GM18520 (cell line): ENCODE measurements around the gene MLH3.
"Not testable (repeated sequence)": the region's sequence is repeated elsewhere in the genome, so short reads cannot be mapped to it uniquely, and the experiment has no call there.

Experiments
- ATAC-seq: cut with Tn5 transposase; IDR thresholded peaks from one replicate; pipeline ENCODE4 v1.9.1; 2021; ENCODE audit not compliant: unreplicated experiment

Gene MLH3

DNA sequence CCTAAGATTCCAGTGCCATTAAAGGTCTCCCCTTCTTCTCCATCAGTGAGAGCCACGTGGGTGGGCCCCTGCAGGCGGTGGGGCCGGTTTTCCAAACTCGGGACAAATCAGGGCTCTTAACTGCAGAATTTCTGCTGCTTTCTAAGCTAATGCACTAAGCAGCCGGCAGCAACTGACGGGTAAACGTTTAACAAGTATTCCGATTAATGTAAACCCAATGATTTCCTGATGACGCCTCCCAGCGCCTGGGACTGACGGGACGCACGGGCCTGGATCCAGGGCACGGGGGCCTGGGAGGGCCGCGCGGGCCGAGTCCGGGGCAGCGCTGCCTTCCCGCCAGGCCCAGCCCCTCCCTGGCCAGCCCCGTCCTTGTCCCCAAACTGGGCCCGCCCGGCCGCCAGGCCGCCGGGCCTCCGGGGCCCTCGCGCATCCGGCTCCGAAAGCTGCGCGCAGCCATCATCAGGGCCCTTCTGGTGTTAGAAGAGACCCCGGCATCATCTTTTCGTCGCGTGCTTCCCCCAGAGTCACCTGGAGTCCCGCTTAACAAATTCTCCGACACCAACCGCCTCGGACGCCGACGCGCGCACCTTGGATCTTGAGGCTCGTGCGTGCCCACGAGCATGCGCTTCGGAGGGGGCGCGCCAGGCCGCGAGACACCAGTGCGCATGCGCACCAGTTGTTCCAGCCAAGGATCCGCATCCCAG is at the start of gene MLH3:
MLH3 (minus strand) TSS at position 616 of the 704 bp plus-strand sequence. CDS start 1,812 bp downstream, outside the sequence.
- peak; percentile 52 for ATAC-seq

DNA sequence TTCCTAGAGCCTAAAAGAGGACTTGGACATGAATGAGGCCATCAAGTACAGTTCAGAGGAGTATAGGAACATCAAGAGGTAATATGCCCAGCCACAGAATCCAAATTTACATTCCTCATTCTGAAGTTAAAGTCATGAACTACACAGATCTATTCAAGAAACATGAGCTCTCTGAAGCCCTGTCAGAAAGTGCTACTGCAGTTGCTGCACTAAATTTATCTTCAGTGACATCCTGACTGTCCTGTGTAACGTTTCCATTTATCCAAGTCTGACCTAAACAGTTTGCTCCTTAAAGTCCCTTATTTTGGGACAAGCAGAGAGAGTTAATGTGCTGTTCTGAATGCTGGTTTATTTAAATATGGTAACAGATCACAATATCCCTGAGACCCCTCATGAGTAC is 47.4 kb upstream of the MLH3 start:
- ATAC-seq: no peak

DNA sequence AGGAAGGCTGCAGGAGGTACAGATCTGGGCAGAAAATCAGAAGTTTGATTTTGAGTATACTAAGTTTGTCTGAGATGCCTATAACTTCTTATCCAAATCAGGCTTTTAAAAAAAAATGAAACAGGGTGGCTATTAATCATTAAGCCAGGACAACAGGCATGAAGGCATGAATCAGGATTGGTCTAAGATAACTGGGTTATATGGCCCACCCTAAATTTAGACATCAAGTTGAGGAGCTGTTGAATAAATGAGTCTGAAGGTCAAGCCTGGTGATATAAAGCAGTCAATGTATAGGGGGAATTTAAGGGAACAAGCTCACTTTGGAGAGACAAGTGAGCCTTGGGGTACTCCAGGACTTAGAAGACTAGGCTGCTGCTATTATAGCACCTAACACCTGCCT is 46.9 kb upstream of the MLH3 start:
- no peak for ATAC-seq

DNA sequence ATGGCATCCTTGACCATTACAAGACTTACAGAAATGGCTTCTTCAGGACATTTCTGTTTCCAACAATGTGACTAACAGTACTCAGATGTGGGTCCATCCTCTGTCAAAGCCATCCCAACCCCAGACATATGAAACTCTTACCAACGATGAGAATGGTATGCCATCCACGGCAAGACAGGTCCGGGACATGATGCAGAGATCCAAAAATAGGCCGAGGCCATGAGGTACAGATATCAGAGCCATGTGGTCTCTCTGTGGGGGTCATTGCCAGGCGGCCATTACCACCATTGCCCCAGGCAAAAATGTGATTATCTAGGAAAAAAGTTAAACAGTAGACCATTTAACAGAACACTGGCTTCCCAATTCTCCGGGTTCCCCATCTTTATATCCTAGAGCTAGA is 45.7 kb upstream of the MLH3 start:
- ATAC-seq: no peak

DNA sequence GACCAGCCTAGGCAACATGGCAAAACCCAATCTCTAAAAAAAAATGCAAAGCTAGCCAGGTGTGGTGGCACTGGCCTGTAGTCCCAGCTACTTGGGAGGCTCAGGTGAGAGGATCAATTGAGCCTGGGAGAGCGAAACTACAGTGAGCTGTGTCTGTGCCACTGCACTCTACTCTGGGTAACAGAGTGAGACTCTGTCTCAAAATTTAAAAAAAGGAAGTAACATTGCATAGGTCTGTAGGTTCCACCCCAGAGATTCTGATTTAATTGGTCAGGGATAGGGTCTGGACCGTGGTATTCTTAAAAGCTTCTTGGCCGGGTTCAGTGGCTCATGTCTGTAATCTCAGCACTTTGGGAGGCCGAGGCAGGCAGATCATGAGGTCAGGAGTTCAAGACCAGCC is 44.4 kb upstream of the MLH3 start:
- no peak for ATAC-seq

DNA sequence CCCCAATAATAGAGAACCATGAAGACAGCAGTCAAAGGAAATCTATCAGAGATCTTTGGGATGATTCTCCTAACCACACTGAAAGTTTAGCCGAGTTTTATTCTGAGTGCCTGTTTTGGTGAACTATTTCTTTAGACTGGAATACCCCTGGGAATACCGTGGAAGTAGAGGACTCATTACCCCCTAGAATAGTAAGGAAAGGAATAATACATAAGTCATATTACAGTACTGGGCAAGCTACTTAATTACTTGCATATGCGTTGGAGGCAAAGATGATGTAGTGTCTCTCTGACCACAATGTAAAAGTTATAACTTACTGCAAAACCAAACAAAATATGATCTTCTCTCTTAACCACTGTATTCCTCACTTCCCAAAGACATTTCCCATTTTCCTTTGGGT is 43.6 kb upstream of the MLH3 start:
- no peak for ATAC-seq

DNA sequence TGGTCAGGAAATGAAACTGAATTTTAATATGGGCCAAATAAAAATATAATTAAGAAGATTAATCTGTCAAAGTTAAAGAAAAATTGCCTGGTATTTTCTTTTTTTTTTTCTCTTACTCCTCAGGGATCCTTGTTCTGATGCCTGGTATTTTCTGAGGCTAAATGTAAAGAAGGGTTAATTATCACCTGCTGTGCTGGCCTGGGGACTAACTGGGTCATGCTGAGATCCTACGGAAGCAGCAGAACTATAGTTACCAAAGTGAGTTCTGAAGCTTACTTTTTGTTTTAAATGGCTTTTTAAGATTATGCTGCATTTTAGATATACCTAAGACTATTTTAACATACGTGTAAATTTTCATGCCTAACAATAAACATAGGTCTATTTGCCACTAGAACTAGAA is 41.4 kb upstream of the MLH3 start:
- no peak for ATAC-seq

DNA sequence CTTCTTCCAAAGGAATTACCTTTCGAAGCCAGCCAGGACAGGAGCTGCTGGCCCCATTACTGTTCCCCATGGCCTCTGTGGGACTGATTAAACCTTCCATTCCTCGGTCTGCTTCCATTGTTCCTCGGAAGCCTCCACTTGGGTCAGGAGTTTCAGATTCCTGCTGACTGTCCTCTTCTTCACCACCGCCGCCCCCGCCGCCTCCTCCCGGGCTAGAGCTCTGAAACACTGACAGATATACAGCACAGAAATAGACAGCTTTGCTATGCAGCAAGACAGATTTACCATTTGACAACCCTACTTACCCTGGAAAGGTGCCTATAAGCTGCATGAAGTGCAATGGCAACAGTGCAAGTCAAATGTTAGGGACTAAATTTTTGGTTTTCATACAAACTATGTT is 40.0 kb upstream of the MLH3 start:
- no peak for ATAC-seq

DNA sequence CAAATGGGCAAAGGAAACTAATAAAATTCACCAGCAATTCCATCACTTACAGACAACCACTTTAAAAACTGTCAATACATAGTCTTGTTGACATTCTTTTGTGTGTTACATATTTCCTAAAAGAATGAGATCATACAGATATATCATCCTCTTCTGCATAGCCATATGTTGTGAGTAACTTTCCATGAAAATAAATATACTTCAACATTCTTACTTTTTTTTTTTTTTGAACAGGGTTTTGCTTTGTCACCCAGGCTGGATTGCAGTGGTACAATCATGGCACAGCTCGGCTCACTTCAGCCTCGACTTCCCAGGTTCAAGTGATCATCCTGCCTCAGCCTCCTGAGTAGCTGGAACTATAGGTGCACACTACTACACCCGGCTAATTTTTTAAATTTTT is 39.1 kb upstream of the MLH3 start:
- ATAC-seq: no peak

DNA sequence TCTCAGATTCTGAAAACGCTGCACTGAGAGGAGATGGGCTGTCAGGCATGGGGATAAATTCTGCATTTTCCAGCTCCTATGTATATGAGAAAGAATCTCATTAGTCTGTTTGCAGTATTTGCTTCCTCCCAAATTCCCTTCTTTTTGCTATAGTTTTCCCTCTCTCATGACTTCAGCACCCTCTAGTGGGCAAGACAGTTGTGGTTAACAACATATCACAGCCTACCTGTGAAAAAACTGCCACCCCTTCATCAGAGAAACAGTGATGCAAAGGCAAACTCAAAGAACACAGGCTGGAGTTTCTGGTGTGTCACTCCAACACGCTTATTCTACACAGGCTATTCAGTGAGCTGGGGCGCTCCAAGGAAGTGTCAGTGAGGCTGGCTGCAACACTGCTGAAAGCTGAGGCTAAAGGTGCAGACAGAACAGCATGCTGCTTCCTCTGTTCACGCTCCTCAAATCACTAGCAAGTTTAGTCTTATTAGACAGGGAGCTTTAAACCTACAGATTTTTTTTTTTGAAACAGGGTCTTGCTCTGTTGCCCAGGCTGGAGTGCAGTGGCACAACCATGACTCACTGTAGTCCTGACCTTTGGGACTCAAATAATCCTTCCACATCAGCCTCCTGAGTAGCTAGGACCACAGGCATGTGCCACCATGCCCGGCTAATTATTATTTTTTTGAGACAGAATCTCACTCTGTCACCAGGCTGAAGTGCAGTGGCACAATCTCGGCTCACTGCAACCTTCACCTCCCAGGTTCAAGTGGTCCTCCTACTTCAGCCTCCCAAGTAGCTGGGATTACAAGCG is 37.5 kb upstream of the MLH3 start:
- no peak for ATAC-seq

DNA sequence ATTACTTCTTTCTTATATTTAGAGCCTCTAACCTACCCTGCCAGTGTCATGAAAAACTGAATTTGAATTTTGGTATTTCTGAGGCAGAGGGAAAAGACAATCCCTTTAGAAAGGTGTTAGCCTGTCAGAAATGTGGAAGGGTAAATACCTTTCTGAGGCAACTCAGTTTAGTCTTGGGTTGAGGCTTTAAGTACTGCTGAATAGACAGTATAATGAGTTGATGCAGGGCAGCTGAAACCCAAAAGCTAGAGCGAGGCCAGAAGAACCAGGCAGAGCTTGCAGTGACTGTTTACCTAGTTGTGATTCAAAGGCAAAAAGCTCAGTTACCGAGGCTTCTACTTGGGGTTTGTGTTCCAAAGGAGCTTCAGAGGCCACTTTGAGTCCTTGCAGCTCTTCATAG is 36.9 kb upstream of the MLH3 start:
- no peak for ATAC-seq

DNA sequence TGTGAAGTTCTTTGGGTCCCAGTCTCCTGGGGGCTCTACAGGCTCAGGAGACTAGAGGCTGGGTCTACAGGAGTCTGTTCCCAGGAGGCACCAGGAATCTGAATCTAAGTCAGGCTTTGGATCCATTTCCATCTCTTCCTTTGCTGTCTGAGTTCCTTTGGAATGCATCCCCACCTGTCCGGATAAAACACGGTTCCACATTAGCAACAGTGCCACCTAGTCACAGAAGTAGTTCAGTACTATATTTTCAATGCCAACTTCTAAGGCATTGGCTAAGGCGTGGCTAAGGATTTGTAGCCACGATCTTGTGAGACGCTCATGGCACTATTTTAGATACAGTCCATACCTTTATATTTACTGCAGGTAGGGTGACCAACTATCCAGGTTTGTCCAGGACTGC is 33.2 kb upstream of the MLH3 start:
- ATAC-seq: no peak

DNA sequence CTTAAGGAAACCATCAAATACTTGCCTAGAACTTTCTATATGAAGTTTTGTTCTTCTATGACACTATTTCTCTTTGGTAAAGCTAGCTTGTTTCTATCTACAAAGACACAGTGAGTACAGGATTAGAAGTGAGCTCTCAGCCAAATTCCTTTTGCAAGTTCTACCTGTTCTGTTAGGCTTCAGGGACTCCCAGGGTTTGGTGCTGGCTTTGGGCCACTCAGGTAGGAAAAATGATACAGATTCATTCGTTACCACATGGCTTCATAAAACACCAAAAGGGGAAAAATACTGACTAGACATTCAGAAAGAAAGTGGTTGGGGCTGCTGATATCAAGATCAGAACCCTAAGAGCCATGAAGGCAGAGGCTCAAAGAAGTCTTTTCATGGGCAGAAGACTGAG is 32.0 kb upstream of the MLH3 start:
- ATAC-seq: no peak

DNA sequence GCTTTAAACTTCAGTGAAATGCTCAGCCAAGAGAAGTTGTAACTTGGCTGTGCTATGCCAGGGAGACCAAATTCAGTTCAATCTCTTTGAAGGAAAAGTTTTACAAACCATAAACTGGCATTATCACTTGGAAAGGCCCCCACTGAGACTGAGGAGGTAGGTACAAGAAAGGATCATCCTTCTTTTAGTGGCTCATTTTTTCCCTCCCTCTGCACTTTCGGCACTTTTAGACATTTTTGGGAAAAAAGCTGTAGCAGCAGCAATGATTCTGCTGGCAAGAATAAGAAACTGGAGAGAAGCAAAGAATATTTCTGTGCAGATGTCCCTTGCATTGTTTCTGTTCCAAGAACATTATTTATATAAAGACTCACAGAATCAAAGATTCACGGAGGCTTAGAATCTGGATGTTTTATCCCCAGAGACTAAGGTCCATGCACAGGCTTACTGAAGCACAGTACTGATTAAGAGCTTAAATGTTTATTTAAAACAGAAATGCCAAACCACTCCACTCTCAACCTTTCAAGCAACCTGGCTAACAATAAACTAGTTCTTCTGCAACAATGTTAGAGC is 30.5 kb upstream of the MLH3 start:
- no peak for ATAC-seq

DNA sequence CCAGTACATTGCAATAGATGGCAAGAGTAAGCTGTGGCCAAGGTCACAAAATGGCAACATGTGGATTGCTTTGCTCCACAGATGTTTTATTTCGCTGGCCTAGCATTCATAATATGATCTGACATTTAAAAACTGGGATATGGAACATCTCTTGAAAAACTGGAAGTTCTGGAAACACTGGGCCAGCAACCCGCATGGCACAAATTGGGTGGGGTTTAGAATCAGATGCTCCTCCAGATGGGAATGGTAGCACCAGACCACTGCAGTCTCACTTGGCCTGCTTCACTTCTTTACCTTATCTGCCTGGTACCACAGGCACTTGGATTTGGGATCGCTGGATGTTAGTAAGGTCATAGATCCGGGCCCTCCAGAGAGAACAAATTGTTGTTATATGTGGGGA is 28.3 kb upstream of the MLH3 start:
- no peak for ATAC-seq

DNA sequence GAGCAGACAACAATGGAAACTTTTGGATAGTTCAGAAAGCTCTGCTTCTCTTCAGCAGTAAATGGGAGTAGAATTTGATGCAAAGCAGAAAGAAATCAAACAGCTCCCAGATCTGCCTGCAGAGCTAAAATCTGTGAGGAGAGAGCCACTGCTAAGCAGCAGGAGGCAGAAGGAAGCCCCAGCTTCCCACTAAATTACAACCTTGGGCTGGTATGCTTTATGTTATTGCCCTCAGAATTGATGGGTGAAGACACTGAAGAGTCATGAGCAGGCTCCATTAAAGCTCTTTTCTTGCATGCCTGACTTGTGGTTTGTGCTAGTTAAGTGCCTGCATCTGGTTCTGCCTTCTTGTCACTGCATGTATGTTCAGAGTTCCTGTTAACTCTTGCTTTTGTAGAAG is 26.5 kb upstream of the MLH3 start:
- ATAC-seq: no peak

DNA sequence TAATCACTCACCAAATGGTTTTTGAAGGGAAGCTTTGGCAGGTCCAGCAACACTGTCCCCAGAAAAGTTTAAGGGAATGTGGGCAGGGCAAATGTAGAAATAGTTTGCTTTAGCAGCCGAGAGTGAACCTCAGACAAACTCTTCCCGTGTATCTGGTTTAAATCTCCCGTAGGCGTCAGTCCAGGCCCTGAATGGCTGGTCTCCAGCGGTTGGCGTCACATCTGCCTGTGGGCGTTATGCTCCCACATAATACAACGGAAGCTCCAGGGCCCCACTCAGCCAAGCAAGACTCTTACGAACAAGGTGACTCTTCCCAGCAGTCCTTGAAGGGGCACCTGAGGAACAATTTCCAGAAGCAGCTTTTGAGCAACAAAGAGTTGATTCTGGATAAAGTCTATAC is 19.1 kb upstream of the MLH3 start:
- no peak for ATAC-seq

DNA sequence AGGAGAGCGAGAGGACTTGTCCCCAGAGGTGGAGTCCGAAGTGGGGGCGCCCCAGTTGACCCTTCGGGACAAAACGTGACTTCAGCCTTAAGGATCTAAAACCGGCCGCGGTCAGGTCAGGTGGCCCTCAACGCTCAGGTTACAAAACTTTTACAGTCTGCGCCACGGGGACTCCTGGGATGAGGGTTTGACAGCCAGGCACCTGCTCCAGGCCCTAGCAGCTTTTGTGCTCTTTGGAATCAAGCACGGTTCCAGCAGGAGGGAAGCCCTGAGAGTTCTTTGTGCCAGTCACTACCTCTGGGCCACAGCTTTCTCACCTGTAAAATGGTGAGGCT is 18.5 kb upstream of the MLH3 start:
- ATAC-seq: no peak

DNA sequence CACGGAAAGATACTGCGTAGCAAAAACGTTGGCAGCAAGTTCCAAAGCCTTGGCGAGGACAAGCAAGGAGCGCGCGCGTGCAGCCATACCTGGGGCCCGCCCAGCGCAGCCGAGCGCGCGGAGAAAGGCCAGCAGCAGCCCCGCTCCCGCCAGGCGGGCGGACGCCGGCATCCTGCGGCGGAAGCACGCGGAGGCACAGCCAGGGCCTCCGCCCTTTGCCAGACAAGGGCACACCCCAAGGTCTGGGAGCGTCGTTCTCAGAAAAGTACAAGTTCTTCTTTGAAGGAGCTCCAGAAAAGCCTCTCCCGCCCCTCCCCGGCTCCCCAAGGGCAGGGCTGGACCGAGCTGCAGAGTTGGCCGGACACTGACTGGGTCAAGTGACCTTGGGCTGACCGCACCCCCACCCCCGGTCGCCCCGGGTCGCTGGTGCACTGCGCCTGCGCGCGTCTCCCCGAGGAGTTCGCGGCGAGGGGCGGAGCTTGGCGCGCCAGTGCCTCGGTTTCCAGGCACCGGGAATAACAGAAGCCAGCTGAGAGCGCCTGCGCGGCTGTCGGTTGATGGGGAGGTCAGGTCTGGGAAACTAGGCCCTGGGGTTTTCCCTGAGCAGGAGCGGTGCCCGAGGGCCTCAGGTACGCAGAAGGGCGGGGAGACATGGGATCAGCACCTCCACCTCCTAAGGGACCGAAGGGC is 18.0 kb upstream of the MLH3 start, which contains the start of gene ZC2HC1C:
ZC2HC1C (plus strand) TSS at position 521 of the 690 bp plus-strand sequence. CDS start 933 bp downstream, outside the sequence.
- ATAC-seq: peak; percentile 49

DNA sequence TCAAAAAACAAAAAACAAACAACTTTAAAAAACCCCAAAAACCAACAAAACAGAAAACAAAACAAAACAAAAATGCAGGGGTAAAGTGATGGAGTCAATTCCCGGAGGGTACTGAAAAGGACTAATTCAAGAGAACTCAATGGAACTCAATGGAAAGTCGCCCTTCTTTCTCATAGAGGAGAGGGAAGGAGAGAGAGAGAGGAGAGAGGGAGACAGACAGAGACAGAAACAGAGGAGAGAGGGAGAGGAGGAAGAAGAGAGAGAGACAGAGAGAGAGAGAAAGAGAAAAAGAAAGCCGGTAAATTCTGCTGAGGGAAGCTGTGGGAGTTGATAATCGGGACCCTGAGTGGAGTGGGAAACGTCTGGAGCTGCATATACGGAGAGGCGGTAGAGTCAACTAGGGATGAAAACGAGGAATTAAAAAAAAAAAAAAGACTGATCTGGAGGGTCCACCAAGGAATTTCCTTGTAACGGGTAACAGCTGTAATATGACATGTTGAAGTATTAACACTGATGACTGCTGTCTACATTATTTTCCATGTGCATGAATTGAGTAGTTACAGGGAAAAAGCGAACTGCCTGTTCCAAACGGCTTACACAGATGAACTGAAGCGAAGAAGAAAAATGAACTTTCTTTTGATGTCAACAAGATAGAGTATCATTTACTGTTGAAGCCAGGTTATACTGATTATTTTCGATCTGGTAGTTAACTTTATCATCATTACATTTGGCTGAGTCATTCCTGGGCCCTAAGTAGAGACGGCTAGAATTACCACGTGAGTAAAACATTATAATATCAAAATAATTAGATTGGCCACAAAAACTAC is 17.2 kb upstream of the MLH3 start:
- ATAC-seq: no peak

DNA sequence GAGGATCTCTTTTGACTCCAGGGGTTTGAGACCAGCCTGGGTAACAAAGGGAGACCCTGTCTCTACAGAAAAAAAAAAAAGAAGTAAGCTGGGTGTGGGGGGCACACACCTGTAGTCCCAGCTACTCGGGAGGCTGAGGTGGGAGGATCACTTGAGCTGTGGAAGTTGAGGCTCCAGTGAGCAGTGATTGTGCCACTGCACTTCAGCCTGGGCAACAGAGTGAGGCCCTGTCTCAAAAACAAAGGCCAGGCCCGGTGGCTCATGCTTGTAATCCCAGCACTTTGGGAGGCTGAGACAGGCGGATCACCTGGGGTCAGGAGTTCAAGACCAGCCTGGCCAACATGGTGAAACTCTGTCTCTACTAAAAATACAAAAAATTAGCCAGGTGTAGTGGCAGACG is 16.5 kb upstream of the MLH3 start:
- ATAC-seq: not testable (repeated sequence)
